ENCODE measurements around the gene HSD11B1L.

GRCh38 chr19:5644037-5644436 lies 36.8 kb upstream of the HSD11B1L start:
- no peak for TF ChIP-seq CTCF (IDR thresholded peaks at IDR 0.05)
- no peak for TF ChIP-seq POLR2A (IDR thresholded peaks at IDR 0.05)
- TF ChIP-seq POLR2AphosphoS5 (IDR thresholded peaks at IDR 0.05) = no peak
- TF ChIP-seq EP300 (IDR thresholded peaks at IDR 0.05) = no peak

Measured in sigmoid colon (tissue), 4 donors.